CD4-positive, alpha-beta T cell treated with Interleukin-4 for 4 hours (primary cell): Measurements from ENCODE around the gene HS6ST1.

Experiments used
- DNase-seq: peaks from one replicate; pipeline ENCODE4 v3.0.0-alpha.2; 2020

Gene HS6ST1

GRCh38 chr2:128310094-128310716 lies 8.5 kb downstream of the HS6ST1 start:
- no peak for DNase-seq

DNA sequence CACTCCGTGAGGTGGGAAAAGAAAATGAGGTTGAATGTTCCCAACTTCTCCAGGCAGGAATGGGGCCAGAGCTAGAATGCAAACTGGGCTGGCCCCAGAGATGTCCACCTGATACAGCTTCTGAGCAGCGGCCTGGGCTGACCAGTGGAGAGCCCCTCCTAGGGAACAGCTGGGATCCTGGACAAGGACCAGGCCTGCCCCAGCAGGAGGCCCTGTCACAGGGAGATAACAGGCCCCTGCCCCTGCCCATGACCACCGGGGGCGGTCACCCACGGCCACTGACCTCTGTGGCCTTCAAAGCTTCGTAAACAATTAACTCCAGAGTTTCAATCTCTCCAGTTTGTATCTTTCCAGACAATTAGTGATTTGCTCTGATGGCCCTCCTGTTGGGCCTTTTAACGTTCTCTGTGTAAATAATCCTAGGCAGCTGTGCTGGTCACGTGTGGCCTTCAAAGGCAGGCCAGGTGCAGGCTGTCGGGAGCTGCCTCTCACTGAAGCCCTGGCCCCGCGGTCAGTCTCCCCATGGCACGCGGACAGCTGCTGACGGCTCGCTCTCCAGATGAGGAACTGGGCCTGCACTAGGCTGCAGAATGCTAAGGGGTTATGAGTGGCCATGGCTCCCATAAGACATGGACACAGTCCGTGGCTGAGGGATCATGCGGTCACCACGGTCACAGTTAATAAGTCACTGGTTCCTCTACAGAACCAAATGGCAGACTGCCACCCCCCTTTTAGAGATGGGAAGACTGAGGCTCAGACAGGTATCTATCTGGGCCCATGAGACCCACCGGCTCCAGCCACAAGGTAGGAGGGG lies 9.2 kb downstream of the HS6ST1 start:
- DNase-seq = no peak

GRCh38 chr2:128308889-128309279 lies 9.8 kb downstream of the HS6ST1 start:
- DNase-seq = no peak

- no peak for DNase-seq
Measured at GRCh38 chr2:128308284-128308731, 10.4 kb downstream of the HS6ST1 start.

DNA sequence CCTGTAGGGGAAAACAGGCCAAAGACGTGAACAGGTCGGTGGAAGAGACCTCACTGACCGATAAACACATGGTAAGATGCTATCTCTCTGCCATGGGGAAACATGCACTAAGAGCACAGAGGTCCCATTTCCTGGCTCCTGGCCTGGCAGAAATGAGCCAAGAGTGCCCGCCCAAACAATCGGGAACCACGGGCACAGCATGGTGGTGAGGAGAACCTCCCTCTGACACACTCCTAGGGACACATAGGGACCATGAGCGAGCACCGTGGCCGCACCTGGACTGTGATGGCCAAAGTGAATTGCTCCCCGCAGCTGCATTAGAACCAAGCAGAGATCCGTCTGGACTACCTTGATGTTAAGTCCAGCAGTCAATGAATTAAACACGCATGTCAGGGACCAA lies 11.1 kb downstream of the HS6ST1 start:
- DNase-seq = no peak

DNA sequence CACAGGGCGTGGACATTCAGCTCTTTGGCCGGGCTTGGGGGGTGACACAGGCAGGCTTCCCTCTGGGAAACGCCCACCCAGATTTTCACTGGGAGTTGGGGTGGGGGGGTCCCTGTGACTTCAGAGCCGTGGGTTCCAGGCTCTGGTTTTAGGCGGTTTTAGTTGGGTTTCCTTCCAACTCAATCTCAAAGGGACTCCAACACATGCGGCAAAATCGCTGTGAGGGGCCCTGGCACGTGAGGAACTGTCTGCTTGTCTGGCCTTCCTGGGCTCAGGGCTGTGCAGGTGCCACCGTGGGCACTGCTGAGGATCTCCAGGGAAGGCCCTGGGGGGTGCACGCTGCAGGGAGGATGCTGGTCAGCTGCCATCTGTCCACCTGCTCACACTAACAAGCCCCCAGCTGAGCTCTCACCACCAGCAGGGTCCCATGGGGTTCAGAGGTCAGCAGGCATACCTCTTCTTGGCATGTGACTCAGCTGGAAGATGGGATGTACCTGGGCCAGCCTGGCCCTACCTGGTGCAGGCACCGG lies 11.7 kb downstream of the HS6ST1 start:
- DNase-seq = no peak

- no peak for DNase-seq
Measured at GRCh38 chr2:128306081-128306930, 12.4 kb downstream of the HS6ST1 start.

DNA sequence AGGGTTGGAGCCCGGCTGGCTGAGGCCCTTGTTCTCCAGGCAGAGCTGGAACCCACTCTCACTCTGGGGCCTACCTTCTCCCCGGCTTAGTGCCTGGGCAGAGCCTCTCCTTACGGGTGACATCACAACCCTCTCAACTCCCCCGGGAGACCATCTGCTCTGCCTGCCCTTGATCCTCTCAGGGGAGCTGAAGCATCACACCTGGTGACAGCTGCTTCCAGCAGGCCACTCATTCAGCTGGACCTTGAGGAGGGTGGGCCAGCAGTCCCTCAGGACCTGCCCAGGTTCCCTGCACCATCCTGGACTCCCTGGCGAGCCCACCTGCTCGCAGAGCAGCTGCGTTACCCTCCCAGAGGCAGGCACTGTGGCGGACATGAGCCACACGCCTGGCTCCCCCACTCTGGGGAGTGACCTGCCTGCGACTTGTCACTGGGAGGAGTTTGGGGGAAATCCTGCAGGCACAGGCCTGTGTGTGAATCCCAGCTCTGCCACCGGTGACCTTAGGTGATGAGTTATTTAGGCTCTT lies 13.1 kb downstream of the HS6ST1 start:
- no peak for DNase-seq

GRCh38 chr2:128304715-128305554 lies 13.7 kb downstream of the HS6ST1 start:
- DNase-seq = no peak

GRCh38 chr2:128304330-128304714 lies 14.3 kb downstream of the HS6ST1 start:
- DNase-seq = no peak

- DNase-seq = no peak
Measured at GRCh38 chr2:128303911-128304310, 14.8 kb downstream of the HS6ST1 start.

DNA sequence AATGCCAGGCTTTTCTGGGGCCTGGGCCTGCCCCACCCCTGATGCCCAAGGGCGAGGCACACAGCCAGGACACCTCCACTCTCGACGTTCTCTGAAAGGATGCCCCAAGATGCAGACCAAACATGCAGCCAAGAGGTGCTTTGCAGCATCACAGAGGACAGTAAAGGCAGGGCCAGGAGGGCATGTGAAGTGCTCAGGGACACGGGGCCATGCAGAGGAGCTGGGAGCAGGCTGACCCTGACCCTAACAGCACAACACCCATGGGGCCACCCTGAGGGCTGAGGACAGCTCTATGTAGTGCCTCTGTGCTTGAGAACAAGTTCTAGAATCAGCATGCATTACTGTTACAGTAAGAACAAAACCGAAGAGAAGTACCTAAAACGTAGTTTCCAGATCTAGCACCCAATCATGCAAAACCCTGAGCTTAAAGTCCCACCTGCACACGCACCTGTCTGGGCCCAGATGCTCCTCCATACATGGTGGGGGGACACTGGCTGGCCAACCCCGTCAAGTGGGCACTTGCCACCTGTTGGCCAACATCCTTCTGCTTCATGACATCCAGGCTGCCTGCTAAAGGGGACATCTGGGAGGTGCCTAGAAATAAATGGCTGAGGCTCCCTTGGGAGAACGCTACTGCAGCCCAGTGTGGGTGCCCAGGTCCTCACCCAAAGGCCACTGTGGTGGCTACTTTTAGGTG lies 15.4 kb downstream of the HS6ST1 start:
- no peak for DNase-seq

GRCh38 chr2:128302744-128303067 lies 16.0 kb downstream of the HS6ST1 start:
- DNase-seq = no peak

DNA sequence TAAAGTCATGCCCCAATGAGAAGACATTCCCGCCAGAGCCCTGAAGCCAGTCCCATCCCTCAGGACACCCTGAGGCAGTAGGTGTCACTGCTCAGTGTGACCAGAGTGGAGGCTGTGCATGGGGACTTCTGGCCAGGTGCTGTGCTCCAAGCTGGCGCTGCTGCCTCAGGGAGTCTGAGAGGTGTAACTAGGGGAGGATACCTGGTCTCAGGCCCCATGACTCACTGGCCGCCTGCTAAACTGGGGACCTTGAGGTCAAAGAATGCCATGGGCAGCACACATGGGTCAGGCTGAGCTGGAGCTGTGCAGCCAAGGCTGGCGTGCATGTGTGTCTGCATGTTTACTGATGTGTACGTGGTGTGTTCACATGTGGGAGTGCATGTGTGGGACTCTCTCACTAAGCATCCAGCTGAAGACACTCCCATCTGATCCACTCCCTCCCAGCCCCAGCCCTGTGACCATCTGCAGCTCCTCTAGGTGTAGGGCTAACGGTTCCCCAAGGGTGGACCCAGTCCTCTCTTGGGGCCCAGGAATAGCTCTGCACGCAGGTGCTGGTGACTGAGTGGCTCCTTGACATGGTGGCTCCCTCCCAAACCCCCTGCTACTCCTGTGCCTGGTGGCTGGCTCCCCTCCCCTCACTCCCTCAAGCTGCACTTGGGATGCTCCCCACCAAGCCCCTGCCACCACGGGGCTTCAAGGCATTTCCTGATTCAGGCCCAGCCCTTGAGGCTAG lies 16.5 kb downstream of the HS6ST1 start:
- no peak for DNase-seq

DNA sequence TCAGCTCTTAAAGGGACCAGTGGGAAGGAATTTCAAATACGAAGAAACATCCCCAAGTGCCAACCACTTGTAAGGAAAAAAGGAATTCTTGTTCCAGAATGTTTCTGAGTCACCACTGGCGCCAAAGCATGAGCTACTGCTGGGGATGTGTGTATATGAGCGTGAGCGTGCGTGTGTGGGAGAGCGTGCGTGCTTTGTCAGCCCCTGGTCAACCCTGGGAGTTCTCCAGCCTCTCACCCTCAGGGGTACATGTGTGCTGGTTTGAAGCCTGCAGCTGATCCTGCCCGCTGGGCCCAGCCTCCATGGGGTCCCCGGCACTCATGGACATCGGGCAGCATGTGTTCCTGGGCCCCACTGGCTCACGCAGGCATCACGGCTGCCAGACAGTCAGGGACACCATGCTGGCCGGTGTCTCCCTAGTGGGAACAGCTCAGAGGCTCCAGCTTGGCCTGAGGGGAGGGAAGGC lies 17.1 kb downstream of the HS6ST1 start:
- no peak for DNase-seq

GRCh38 chr2:128301021-128301420 lies 17.6 kb downstream of the HS6ST1 start:
- DNase-seq = no peak

- no peak for DNase-seq
Measured at GRCh38 chr2:128300151-128301020, 18.3 kb downstream of the HS6ST1 start.

GRCh38 chr2:128299628-128300027 lies 19.0 kb downstream of the HS6ST1 start:
- no peak for DNase-seq

- DNase-seq = no peak
Measured at GRCh38 chr2:128298846-128299507, 19.7 kb downstream of the HS6ST1 start.
